Tibial nerve (tissue), 4 donors: ENCODE data around the gene KCNK2. TPM values are rescaled to one million over a fixed set of nuclear protein-coding genes. Genes with fewer than 3 reads are reported as not detected.

ENCODE experiments used
- DNase-seq, 2 donors: peaks; one replicate each; pipeline ENCODE4 v3.0.0-alpha.2; 2019; ENCODE audit warnings: low spot score in 2 of 2
- H3K27ac ChIP-seq, 4 donors: fragments of 200-600 bp; sonication (generic) in 3 of 4; one replicate each; pipeline ENCODE4 v1.5.1; 2017 to 2019; ENCODE audit warnings: mild to moderate bottlenecking in 1 of 4
- H3K27me3 ChIP-seq, 2 donors: fragments of 200-600 bp; sonication (generic) in 1 of 2; one replicate each; pipeline versions ENCODE4 v1.5.1 to v1.6.0; 2017 to 2019
- H3K36me3 ChIP-seq, 3 donors: fragments of 200-600 bp; sonication (generic); one replicate each; pipeline ENCODE4 v1.5.1; 2018 to 2019
- H3K4me1 ChIP-seq, 4 donors: fragments of 200-600 bp; sonication (generic) in 3 of 4; one replicate each; pipeline ENCODE4 v1.5.1; 2017 to 2019
- H3K4me3 ChIP-seq, 4 donors: fragments of 200-600 bp; sonication (generic) in 3 of 4; one replicate each; pipeline ENCODE4 v1.5.1; 2017 to 2019; ENCODE audit warnings: mild to moderate bottlenecking in 1 of 4, moderate library complexity in 1 of 4
- H3K9me3 ChIP-seq, 4 donors: fragments of 200-600 bp; sonication (generic) in 3 of 4; one replicate each; pipeline ENCODE4 v1.5.1; 2017 to 2019
- CTCF ChIP-seq, 5 experiments: fragments of 200-600 bp in 3 of 5; fragments of 450-650 bp in 2 of 5; sonication (generic) in 3 of 5; IDR thresholded peaks; one replicate each; pipeline ENCODE4 v1.5.1; 2016 to 2019; ENCODE audit warnings: antibody characterized with exemption in 5 of 5, mild to moderate bottlenecking in 3 of 5, moderate library complexity in 2 of 5
- EP300 ChIP-seq, 2 donors: sonication (generic); formaldehyde crosslinking; IDR thresholded peaks; one replicate each; pipeline ENCODE4 v1.6.1; 2017; ENCODE audit warnings: antibody characterized with exemption in 2 of 2, mild to moderate bottlenecking in 1 of 2
- POLR2A ChIP-seq, 2 donors: fragments of 450-650 bp; IDR thresholded peaks; one replicate each; pipeline ENCODE4 v1.6.1; 2017; ENCODE audit warnings: antibody characterized with exemption in 2 of 2, mild to moderate bottlenecking in 2 of 2, moderate library complexity in 2 of 2
- WGBS, 2 donors: methylation state at CpG; one replicate each; pipeline ENCODE4 v1.1.5; 2018; 5-methylcytosine and 5-hydroxymethylcytosine counted together
- total RNA-seq, 4 donors: library from RNA; depleted of rRNA; stranded (reverse); fragments of >200 nt; gene quantifications; one replicate each; pipeline ENCODE4 v1.1.0, GENCODE V29; 2016

Gene KCNK2
- total RNA-seq, 4 donors from 2014 or later: 9.4 to 13.7 (median 12.2) TPM

- no peak for DNase-seq
- H3K9me3 ChIP-seq: no peaks in the 10 kb centered on the region
- H3K36me3 ChIP-seq: no peaks in the 10 kb centered on the region
- no peaks in the 10 kb centered on the region for H3K27me3 ChIP-seq
- TF ChIP-seq CTCF (IDR thresholded peaks at IDR 0.05) (no peak), EP300 (IDR thresholded peaks at IDR 0.05) (no peak), POLR2A (IDR thresholded peaks at IDR 0.05) (no peak)
- no peaks in the 10 kb centered on the region for H3K4me1 ChIP-seq
- 90 to 92% methylated on average over 3 of the region's 3 CpGs for WGBS, 2 donors
- no peak overlapping the region for H3K4me3 ChIP-seq
- no peak overlapping the region for H3K27ac ChIP-seq
Measured at GRCh38 chr1:215241451-215241850, 158.9 kb downstream of the KCNK2 start.

DNA sequence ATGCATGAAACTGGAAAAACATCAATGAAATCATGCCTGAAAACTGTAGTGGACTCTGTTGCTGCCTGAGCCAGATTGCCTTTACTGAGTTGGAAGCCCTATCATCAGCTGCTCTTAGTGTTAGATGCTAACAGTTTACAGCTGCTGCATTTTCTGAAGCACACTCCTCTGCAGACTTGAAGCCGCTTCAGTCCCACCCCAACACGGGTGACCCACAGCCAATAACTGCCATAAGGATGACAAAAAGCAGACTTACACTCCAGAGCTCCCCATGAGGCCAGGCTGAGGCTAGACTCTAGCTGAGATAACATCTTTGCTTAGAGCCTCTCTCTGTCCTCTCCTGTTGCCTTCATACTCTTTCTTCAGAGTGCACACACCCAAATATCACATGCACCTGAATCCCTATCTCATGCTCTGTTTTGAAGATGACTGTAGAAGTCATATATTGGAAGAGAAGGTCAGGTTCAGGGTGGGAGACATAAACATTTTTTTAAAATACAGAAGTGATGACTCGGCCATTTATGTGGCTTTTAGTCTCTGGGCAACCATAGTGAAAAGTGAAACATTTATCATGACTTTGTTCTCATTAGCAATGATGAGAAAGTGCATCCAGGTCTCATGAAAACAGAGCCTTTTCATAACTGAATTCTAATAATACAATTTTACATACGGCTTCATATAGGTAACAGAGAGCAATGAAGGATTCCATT is 161.0 kb downstream of the KCNK2 start:
- Histone ChIP-seq H3K9me3 (no peaks in the 10 kb centered on the region), H3K36me3 (no peaks in the 10 kb centered on the region), H3K4me3 (no peak overlapping the region), H3K27ac (no peak overlapping the region), H3K4me1 (no peaks in the 10 kb centered on the region), H3K27me3 (no peaks in the 10 kb centered on the region)
- WGBS, 2 donors: 65 to 67% methylated on average over 4 of the region's 4 CpGs
- no peak for TF ChIP-seq CTCF (IDR thresholded peaks at IDR 0.05)
- no peak for TF ChIP-seq POLR2A (IDR thresholded peaks at IDR 0.05)
- no peak for TF ChIP-seq EP300 (IDR thresholded peaks at IDR 0.05)
- DNase-seq: no peak

DNA sequence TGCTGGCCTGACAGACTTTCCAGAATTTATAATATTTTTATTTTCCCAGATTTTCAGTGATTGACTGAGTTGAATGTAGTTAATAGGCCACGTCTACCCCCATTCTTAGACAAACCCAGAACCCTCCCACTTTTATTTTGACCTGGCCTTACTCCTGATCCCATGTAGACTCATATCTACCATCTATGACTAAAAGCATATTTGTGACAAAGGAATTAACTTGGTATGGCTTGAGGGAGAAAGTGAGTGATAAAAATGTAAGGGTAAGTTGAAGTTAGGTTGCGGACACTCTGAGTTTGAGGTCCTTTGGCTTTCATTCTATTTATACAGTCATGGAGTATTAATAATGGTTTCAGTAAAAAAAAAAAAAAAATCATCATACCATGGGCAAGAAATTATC is 168.4 kb downstream of the KCNK2 start:
- Histone ChIP-seq H3K4me1 (no peaks in the 10 kb centered on the region), H3K4me3 (no peak overlapping the region), H3K27me3 (no peaks in the 10 kb centered on the region), H3K27ac (no peak overlapping the region), H3K36me3 (no peaks in the 10 kb centered on the region), H3K9me3 (peaks cover 0 to 4% (median 0%) of the 10 kb centered on the region in 4 donors)
- no peak for DNase-seq
- WGBS, 2 donors: 88 to 91% methylated on average over 2 of the region's 2 CpGs
- no peak for TF ChIP-seq CTCF (IDR thresholded peaks at IDR 0.05)
- TF ChIP-seq EP300 (IDR thresholded peaks at IDR 0.05): no peak
- no peak for TF ChIP-seq POLR2A (IDR thresholded peaks at IDR 0.05)

GRCh38 chr1:215251428-215251827 is 168.9 kb downstream of the KCNK2 start:
- 95% methylated on average over 4 of the region's 4 CpGs for WGBS, 2 donors

More at GRCh38 chr1:215251428-215251827, 168.9 kb downstream of the KCNK2 start:
- no peak for DNase-seq
- TF ChIP-seq POLR2A (IDR thresholded peaks at IDR 0.05): no peak
- TF ChIP-seq CTCF (IDR thresholded peaks at IDR 0.05): no peak
- no peak for TF ChIP-seq EP300 (IDR thresholded peaks at IDR 0.05)
- H3K4me1 ChIP-seq: no peaks in the 10 kb centered on the region
- H3K27ac ChIP-seq: no peak overlapping the region
- no peak overlapping the region for H3K4me3 ChIP-seq
- no peaks in the 10 kb centered on the region for H3K27me3 ChIP-seq
- H3K9me3 ChIP-seq: peaks cover 0 to 4% (median 0%) of the 10 kb centered on the region in 4 donors
- no peaks in the 10 kb centered on the region for H3K36me3 ChIP-seq
